ENCODE results near the gene CORO7.

GRCh38 chr16:4347765-4348509, 68.5 kb downstream of the CORO7 start:
- TF ChIP-seq EZH2 (IDR thresholded peaks at IDR 0.05) = no peak
- TF ChIP-seq POLR2AphosphoS5 (IDR thresholded peaks at IDR 0.05; ENCODE audit: borderline replicate concordance, low read depth, low read length) = no peak

Measured in SK-N-MC (cell line).